Upper lobe of left lung (tissue), 4 donors: ENCODE results near the gene ZNF764.

Experiments used
- CTCF ChIP-seq, 6 experiments: fragments of 450-650 bp in 4 of 6; fragments of 200-600 bp in 2 of 6; sonication (generic) in 2 of 6; IDR thresholded peaks; one replicate each; pipeline ENCODE4 v1.5.1; 2016 to 2019; ENCODE audit warnings: antibody characterized with exemption in 6 of 6
- EP300 ChIP-seq, 4 donors: sonication (generic); formaldehyde crosslinking; IDR thresholded peaks; one replicate each; pipeline ENCODE4 v1.5.1; 2017; ENCODE audit warnings: antibody characterized with exemption in 4 of 4, control low read depth in 2 of 4
- POLR2A ChIP-seq, 4 donors: fragments of 450-650 bp; IDR thresholded peaks; one replicate each; pipeline ENCODE4 v1.5.1; 2016 to 2017; ENCODE audit warnings: antibody characterized with exemption in 4 of 4, mild to moderate bottlenecking in 2 of 4

DNA sequence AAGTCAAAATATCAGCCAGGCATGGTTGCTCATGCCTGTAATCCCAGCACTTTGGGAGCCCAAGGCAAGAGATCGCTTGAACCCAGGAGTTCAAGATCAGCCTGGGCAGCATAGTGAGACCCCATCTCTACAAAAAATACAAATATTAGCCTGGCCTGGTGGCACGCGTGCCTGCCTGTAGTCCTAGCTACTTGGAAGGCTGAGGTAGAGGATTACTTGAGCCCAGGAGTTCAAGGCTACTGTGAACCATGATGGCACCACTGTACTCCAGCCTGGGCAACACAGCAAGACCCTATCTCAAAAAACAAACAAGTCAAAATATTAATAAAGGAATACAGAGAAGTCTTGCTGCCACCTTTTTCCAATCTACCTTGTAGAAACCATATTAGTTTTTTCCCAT, 47.8 kb upstream of the ZNF764 start:
- TF ChIP-seq CTCF (IDR thresholded peaks at IDR 0.05) (no peak), POLR2A (IDR thresholded peaks at IDR 0.05) (no peak), EP300 (IDR thresholded peaks at IDR 0.05) (no peak)
